ENCODE measurements around the gene PLEKHA7.

GRCh38 chr11:16833026-16833425 is 181.2 kb downstream of the PLEKHA7 start:
- TF ChIP-seq POLR2A (IDR thresholded peaks at IDR 0.05; ENCODE audit: low read length) (no peak), GATA1 (IDR thresholded peaks at IDR 0.05; ENCODE audit: low read depth, low read length) (no peak)
